Liver (tissue), 9 donors: ENCODE measurements around the gene SOBP. TPM values are rescaled to one million over a fixed set of nuclear protein-coding genes. Genes with fewer than 3 reads are reported as not detected.

ENCODE experiments used
- DNase-seq: peaks from one replicate; pipeline ENCODE4 v3.0.0-alpha.2; 2017; ENCODE audit warnings: low spot score
- H3K27ac ChIP-seq, 2 donors: one replicate each; pipeline ENCODE4 v1.7.0; 2013; ENCODE audit warnings: inconsistent platforms in 2 of 2, low read length in 2 of 2, control low read depth in 1 of 2, low read depth in 1 of 2, mild to moderate bottlenecking in 1 of 2
- H3K27me3 ChIP-seq, 4 donors: one replicate each; pipeline versions ENCODE4 v1.6.1 to v1.7.0; 2013; ENCODE audit warnings: low read length in 3 of 4, inconsistent platforms in 1 of 4, mild to moderate bottlenecking in 1 of 4, moderate library complexity in 1 of 4; ENCODE audit not compliant: control insufficient read depth in 4 of 4, insufficient read depth in 4 of 4
- H3K36me3 ChIP-seq, 4 donors: one replicate each; pipeline versions ENCODE4 v1.6.1 to v1.7.0; 2013; ENCODE audit warnings: low read length in 3 of 4, mild to moderate bottlenecking in 3 of 4, low read depth in 1 of 4, moderate library complexity in 1 of 4; ENCODE audit not compliant: control insufficient read depth in 4 of 4, insufficient read depth in 3 of 4
- H3K4me1 ChIP-seq, 4 donors: one replicate each; pipeline versions ENCODE4 v1.6.1 to v1.7.0; 2013; ENCODE audit warnings: low read length in 3 of 4, mild to moderate bottlenecking in 3 of 4, moderate library complexity in 1 of 4; ENCODE audit not compliant: control insufficient read depth in 4 of 4, insufficient read depth in 4 of 4
- H3K4me3 ChIP-seq, 3 donors: one replicate each; pipeline versions ENCODE4 v1.6.1 to v1.7.0; 2013; ENCODE audit warnings: low read length in 3 of 3, control low read depth in 1 of 3, low read depth in 1 of 3, mild to moderate bottlenecking in 1 of 3
- H3K9ac ChIP-seq, 2 donors: one replicate each; pipeline ENCODE4 v1.7.0; 2013; ENCODE audit warnings: low read length in 2 of 2, mild to moderate bottlenecking in 2 of 2, moderate library complexity in 2 of 2, control low read depth in 1 of 2, low read depth in 1 of 2
- H3K9me3 ChIP-seq, 4 donors: one replicate each; pipeline versions ENCODE4 v1.6.1 to v1.7.0; 2013; ENCODE audit warnings: low read length in 3 of 4; ENCODE audit not compliant: control insufficient read depth in 4 of 4
- ATF3 ChIP-seq: IDR thresholded peaks from 2 replicates; pipeline ENCODE4 v1.6.1; 2016; ENCODE audit warnings: antibody characterized with exemption
- CTCF ChIP-seq: fragments of 150-350 bp; IDR thresholded peaks from 2 replicates; pipeline ENCODE4 v1.5.1; 2017; ENCODE audit warnings: improper control_type of control experiment, low read depth, low read length; ENCODE audit not compliant: missing input control
- EGR1 ChIP-seq, 2 donors: IDR thresholded peaks; 2 replicates each; pipeline ENCODE4 v1.6.1; 2016 to 2018; ENCODE audit warnings: antibody characterized with exemption in 2 of 2, low read depth in 2 of 2
- FOXA1 ChIP-seq: IDR thresholded peaks from 2 replicates; pipeline ENCODE4 v1.6.1; 2016; ENCODE audit warnings: antibody characterized with exemption
- FOXA2 ChIP-seq: IDR thresholded peaks from 2 replicates; pipeline ENCODE4 v1.6.1; 2016; ENCODE audit warnings: antibody characterized with exemption
- GABPA ChIP-seq, 2 donors: IDR thresholded peaks in 1 of 2; conservative IDR thresholded peaks in 1 of 2; 2 replicates each; pipeline ENCODE4 v1.6.1; 2016; ENCODE audit warnings: antibody characterized with exemption in 2 of 2, mild to moderate bottlenecking in 1 of 2, moderate library complexity in 1 of 2
- HNF4A ChIP-seq, 2 donors: conservative IDR thresholded peaks; 2 replicates each; pipeline ENCODE4 v1.6.1; 2016; ENCODE audit warnings: antibody characterized with exemption in 2 of 2, mild to moderate bottlenecking in 2 of 2
- HNF4G ChIP-seq: IDR thresholded peaks from 2 replicates; pipeline ENCODE4 v1.6.1; 2016; ENCODE audit warnings: antibody characterized with exemption
- JUND ChIP-seq, 2 donors: IDR thresholded peaks; 2 replicates each; pipeline ENCODE4 v1.6.1; 2016; ENCODE audit warnings: antibody characterized with exemption in 2 of 2
- MAX ChIP-seq: IDR thresholded peaks from 2 replicates; pipeline ENCODE4 v1.6.1; 2016; ENCODE audit warnings: antibody characterized with exemption
- NR2F2 ChIP-seq: IDR thresholded peaks from 2 replicates; pipeline ENCODE4 v1.6.1; 2016; ENCODE audit warnings: antibody characterized with exemption
- REST ChIP-seq: IDR thresholded peaks from 2 replicates; pipeline ENCODE4 v1.6.1; 2016; ENCODE audit warnings: antibody characterized with exemption, mild to moderate bottlenecking
- SP1 ChIP-seq: IDR thresholded peaks from 2 replicates; pipeline ENCODE4 v1.6.1; 2018; ENCODE audit warnings: antibody characterized with exemption, mild to moderate bottlenecking
- YY1 ChIP-seq: IDR thresholded peaks from 2 replicates; pipeline ENCODE4 v1.6.1; 2016; ENCODE audit warnings: antibody characterized with exemption, mild to moderate bottlenecking
- ZBTB33 ChIP-seq: IDR thresholded peaks from 2 replicates; pipeline ENCODE4 v1.6.1; 2016; ENCODE audit warnings: antibody characterized with exemption
- WGBS: extraction: QIAGEN DNeasy Blood & Tissue Kit; methylation state at CpG from one replicate; pipeline ENCODE4 v1.1.7; 2013; 5-methylcytosine and 5-hydroxymethylcytosine counted together
- polyA plus RNA-seq, 2 donors: library from polyadenylated mRNA; stranded (reverse) in 1 of 2; unstranded in 1 of 2; fragments of 200-250 nt in 1 of 2; fragments of >200 nt in 1 of 2; fragmentation: Nextera tagmentation in 1 of 2; extraction: Ambion mirVana in 1 of 2; gene quantifications; one replicate each; pipeline versions ENCODE4 v1.2.1 to v1.2.3, GENCODE V29; 2013 to 2015
- total RNA-seq, 2 donors: library from RNA; depleted of rRNA; stranded (reverse); fragments of >200 nt; gene quantifications; one replicate each; pipeline ENCODE4 v1.2.3, GENCODE V29; 2014
- donor health status: healthy.
- donor health status: healthy.
- donor health status: healthy.
- donor health status: healthy.
- donor health status: healthy.

SOBP gene
- total and polyA plus RNA-seq, 4 donors = 0.99 to 5.4 (median 1.9) TPM

- 98% methylated on average over 7 of the region's 7 CpGs for WGBS
- Histone ChIP-seq H3K4me3 (no peak overlapping the region), H3K9ac (no peak overlapping the region), H3K4me1 (no peaks in the 10 kb centered on the region), H3K27me3 (no peaks in the 10 kb centered on the region), H3K27ac (no peak overlapping the region), H3K36me3 (no peaks in the 10 kb centered on the region), H3K9me3 (no peaks in the 10 kb centered on the region)
- DNase-seq = no peak
- TF ChIP-seq HNF4G (no peak), CTCF (no peak), ZBTB33 (no peak), SP1 (no peak), FOXA1 (no peak), JUND (IDR thresholded peaks at IDR 0.05) (no peak), NR2F2 (no peak)
Measured at GRCh38 chr6:107555449-107555848, 65.5 kb downstream of the SOBP start.

- Histone ChIP-seq H3K27me3 (no peaks in the 10 kb centered on the region), H3K36me3 (no peaks in the 10 kb centered on the region), H3K4me3 (no peak overlapping the region), H3K9me3 (no peaks in the 10 kb centered on the region), H3K27ac (no peak overlapping the region), H3K4me1 (no peaks in the 10 kb centered on the region), H3K9ac (no peak overlapping the region)
- TF ChIP-seq MAX (no peak), NR2F2 (no peak), EGR1 (IDR thresholded peaks at IDR 0.05; ENCODE audit: low read depth in 2 of 2) (no peak)
- DNase-seq = no peak
Measured at GRCh38 chr6:107556082-107556481, 66.2 kb downstream of the SOBP start.

GRCh38 chr6:107557698-107558097, 67.8 kb downstream of the SOBP start:
- Histone ChIP-seq H3K4me3 (no peak overlapping the region), H3K9me3 (no peaks in the 10 kb centered on the region), H3K27ac (no peak overlapping the region), H3K9ac (no peak overlapping the region), H3K36me3 (no peaks in the 10 kb centered on the region), H3K4me1 (no peaks in the 10 kb centered on the region), H3K27me3 (no peaks in the 10 kb centered on the region)
- DNase-seq = no peak
- TF ChIP-seq NR2F2 = no peak
- TF ChIP-seq REST = no peak
- no peak for TF ChIP-seq ATF3
- no peak for TF ChIP-seq HNF4G
- TF ChIP-seq GABPA (IDR thresholded peaks at IDR 0.05 in 1 of 2, conservative IDR thresholded peaks at IDR 0.05 in 1 of 2) = no peak
- no peak for TF ChIP-seq HNF4A (conservative IDR thresholded peaks at IDR 0.05)
- no peak for TF ChIP-seq FOXA2
- TF ChIP-seq JUND (IDR thresholded peaks at IDR 0.05) = no peak
- no peak for TF ChIP-seq SP1
- TF ChIP-seq FOXA1 = no peak
- no peak for TF ChIP-seq MAX
- no peak for TF ChIP-seq YY1
